Measurements from ENCODE around the gene FARS2. TPM values are rescaled to one million over a fixed set of nuclear protein-coding genes. Genes with fewer than 3 reads are reported as not detected.

The FARS2 gene
- total and polyA plus RNA-seq, 9 of the 15 experiments (the other 6 are each of a cell fraction or from before 2014, with no cell fraction given): 16.5 to 62.2 (median 27.0) TPM

- H2AFZ ChIP-seq (ENCODE audit: low read depth, low read length): no peak overlapping the region
- WGBS (ENCODE audit: insufficient coverage, low coverage, missing lambda C conversion rate): 82% methylated on average over 4 of the region's 4 CpGs
- no peak for ATAC-seq
- ChIA-PET CTCF (ENCODE audit: low intra/inter-chr PET ratio) (no interaction called here), POLR2A (interaction anchor here (0.6 to 0.7 kb wide), 2 partner anchors 13 to 37 kb away, joined by 3 read pairs; no protein-coding TSS in a partner anchor)
- intact Hi-C loops (cut with micrococcal nuclease): no loop called here
- H3K9me3 ChIP-seq (replicated peaks; ENCODE audit: control insufficient read depth, insufficient read depth, low read depth, low read length): no peaks in the 10 kb centered on the region
- no peaks in the 10 kb centered on the region for H3K9me1 ChIP-seq (ENCODE audit: control insufficient read depth, insufficient read depth, low read length)
- H3K79me2 ChIP-seq (ENCODE audit: control insufficient read depth, insufficient read depth, low read length): no peaks in the 10 kb centered on the region
- in situ Hi-C loops (cut with MboI): no loop called here
- DNase-seq (ENCODE audit: extremely low read depth in 1 of 4, low spot score in 3 of 4): no peak
- no peak overlapping the region for H3K27ac ChIP-seq (ENCODE audit: extremely low read depth, low read depth, low read length)
- BruUV-seq (replicated peaks): no TSS peak
- H3K4me2 ChIP-seq (ENCODE audit: insufficient read depth, low read length): no peak overlapping the region
- H3K27me3 ChIP-seq (ENCODE audit: control insufficient read depth in 2 of 2, insufficient read depth in 2 of 2, low read length in 2 of 2): no peaks in the 10 kb centered on the region
- H3K4me3 ChIP-seq: no peak overlapping the region
- H4K20me1 ChIP-seq (replicated peaks; ENCODE audit: control insufficient read depth, insufficient read depth, low read length): no peaks in the 10 kb centered on the region
- H3K36me3 ChIP-seq (ENCODE audit: control insufficient read depth, insufficient read depth, low read length): no peaks in the 10 kb centered on the region
- H3K4me1 ChIP-seq (replicated peaks in 1 of 2; ENCODE audit: control insufficient read depth in 2 of 2, insufficient read depth in 2 of 2, low read length in 2 of 2): no peaks in the 10 kb centered on the region; a peak in 1 of 5 replicates
- H3K9ac ChIP-seq (ENCODE audit: insufficient read depth in 1 of 2, low read depth in 2 of 2, low read length in 2 of 2): no peak overlapping the region
- no peak for FAIRE-seq
- TF ChIP-seq PTBP1 (IDR thresholded peaks at IDR 0.05; ENCODE audit: low read depth, low read length): no peak
- TF ChIP-seq NFIC (IDR thresholded peaks at IDR 0.05): no peak
- TF ChIP-seq ZNF324 (CRISPR knock-in tag; IDR thresholded peaks at IDR 0.05): no peak
- no peak for TF ChIP-seq MGA (IDR thresholded peaks at IDR 0.05)
- TF ChIP-seq YBX1 (IDR thresholded peaks at IDR 0.05): no peak
- TF ChIP-seq, protein P1, sequence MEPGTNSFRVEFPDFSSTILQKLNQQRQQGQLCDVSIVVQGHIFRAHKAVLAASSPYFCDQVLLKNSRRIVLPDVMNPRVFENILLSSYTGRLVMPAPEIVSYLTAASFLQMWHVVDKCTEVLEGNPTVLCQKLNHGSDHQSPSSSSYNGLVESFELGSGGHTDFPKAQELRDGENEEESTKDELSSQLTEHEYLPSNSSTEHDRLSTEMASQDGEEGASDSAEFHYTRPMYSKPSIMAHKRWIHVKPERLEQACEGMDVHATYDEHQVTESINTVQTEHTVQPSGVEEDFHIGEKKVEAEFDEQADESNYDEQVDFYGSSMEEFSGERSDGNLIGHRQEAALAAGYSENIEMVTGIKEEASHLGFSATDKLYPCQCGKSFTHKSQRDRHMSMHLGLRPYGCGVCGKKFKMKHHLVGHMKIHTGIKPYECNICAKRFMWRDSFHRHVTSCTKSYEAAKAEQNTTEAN (CRISPR knock-in tag; IDR thresholded peaks at IDR 0.05): no peak
- no peak for TF ChIP-seq SIN3A (IDR thresholded peaks at IDR 0.05; ENCODE audit: borderline replicate concordance in 2 of 2, control insufficient read depth in 1 of 2, low read depth in 2 of 2, low read length in 2 of 2)
- TF ChIP-seq, protein P2, sequence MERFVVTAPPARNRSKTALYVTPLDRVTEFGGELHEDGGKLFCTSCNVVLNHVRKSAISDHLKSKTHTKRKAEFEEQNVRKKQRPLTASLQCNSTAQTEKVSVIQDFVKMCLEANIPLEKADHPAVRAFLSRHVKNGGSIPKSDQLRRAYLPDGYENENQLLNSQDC (CRISPR knock-in tag; IDR thresholded peaks at IDR 0.05): no peak
- no peak for TF ChIP-seq ZFP36 (IDR thresholded peaks at IDR 0.05; ENCODE audit: low read depth, low read length, partially characterized antibody)
- TF ChIP-seq HNRNPH1 (optimal IDR thresholded peaks at IDR 0.05; ENCODE audit: low read depth, low read length): no peak
Measured at GRCh38 chr6:5316951-5317350, 55.6 kb downstream of the FARS2 start.
